Thyroid gland (tissue), 4 donors: Measurements from ENCODE around the gene FAM24B.

ENCODE experiments used
- POLR2A ChIP-seq, 2 donors: fragments of 450-650 bp; IDR thresholded peaks; one replicate each; pipeline ENCODE4 v1.6.1; 2017; ENCODE audit warnings: antibody characterized with exemption in 2 of 2, mild to moderate bottlenecking in 2 of 2, moderate library complexity in 1 of 2
- TF ChIP-seq, protein P1 (sequence below), 6 experiments: fragments of 200-600 bp in 3 of 6; fragments of 450-650 bp in 3 of 6; sonication (generic) in 3 of 6; IDR thresholded peaks; one replicate each; pipeline ENCODE4 v1.5.1; 2016 to 2019; ENCODE audit warnings: antibody characterized with exemption in 6 of 6, mild to moderate bottlenecking in 2 of 6, inconsistent platforms in 1 of 6, moderate library complexity in 1 of 6

DNA sequence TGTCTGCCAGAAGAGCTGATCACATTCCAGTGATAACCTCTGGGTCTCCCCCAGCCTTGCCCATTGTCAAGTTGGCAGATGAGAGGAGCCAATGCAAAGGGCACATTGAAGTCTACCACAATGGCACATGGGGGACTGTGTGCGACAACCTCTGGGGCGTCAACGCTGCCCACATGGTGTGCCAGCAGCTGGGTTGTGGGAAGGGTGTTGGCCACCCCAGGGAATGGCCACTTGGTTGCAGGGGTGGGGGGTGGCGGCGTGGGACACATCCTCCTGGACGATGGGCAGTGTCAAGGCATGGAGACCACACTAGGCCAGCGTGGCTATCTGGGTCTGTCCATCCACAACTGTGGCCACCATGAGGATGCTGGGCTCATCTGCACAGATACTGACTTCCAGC lies 77.1 kb downstream of the FAM24B start:
- TF ChIP-seq, protein P1, sequence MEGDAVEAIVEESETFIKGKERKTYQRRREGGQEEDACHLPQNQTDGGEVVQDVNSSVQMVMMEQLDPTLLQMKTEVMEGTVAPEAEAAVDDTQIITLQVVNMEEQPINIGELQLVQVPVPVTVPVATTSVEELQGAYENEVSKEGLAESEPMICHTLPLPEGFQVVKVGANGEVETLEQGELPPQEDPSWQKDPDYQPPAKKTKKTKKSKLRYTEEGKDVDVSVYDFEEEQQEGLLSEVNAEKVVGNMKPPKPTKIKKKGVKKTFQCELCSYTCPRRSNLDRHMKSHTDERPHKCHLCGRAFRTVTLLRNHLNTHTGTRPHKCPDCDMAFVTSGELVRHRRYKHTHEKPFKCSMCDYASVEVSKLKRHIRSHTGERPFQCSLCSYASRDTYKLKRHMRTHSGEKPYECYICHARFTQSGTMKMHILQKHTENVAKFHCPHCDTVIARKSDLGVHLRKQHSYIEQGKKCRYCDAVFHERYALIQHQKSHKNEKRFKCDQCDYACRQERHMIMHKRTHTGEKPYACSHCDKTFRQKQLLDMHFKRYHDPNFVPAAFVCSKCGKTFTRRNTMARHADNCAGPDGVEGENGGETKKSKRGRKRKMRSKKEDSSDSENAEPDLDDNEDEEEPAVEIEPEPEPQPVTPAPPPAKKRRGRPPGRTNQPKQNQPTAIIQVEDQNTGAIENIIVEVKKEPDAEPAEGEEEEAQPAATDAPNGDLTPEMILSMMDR (IDR thresholded peaks at IDR 0.05) = no peak
- no peak for TF ChIP-seq POLR2A (IDR thresholded peaks at IDR 0.05)
